ENCODE results near the gene GPALPP1. TPM values are rescaled to one million over a fixed set of nuclear protein-coding genes. Genes with fewer than 3 reads are reported as not detected.

The GPALPP1 gene
- total RNA-seq, 1 donor from 2014 or later = 31.2 TPM

DNA sequence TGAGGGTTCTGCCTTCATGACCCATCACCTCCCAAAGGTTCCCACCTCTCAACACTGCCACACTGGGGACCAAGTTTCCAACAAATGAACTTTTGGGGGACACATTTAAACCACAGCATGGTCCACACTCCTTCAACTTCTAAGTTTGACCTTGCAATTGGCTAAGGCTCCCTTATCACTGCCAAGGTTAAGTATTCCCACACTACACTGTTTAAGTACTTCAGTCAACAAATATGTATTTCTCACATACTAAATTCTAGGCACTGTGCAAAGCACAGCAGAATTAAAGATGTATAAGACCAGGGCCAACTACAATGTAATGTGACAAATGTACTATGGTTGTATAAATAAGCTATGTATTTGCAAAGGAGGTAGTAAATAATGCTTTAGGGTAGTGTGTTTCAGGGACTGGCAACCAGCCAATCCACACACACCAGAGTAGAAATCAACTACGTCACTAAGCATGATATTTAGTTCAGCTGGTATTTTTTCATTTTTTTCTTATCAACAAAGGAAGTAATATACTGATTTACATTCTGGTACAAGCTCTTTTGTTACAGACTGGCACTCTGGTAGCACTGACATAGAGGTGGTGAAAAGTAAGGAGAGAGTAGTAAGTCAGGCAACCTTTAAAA is 12.3 kb upstream of the GPALPP1 start:
- Mint-ChIP-seq H3K4me1 (ENCODE audit: unreplicated experiment) (peaks cover 2% of the 10 kb centered on the region), H3K27me3 (ENCODE audit: unreplicated experiment) (no peaks in the 10 kb centered on the region), H3K4me3 (ENCODE audit: unreplicated experiment) (no peak overlapping the region), H3K27ac (ENCODE audit: unreplicated experiment) (no peak overlapping the region), H3K9me3 (ENCODE audit: unreplicated experiment) (no peaks in the 10 kb centered on the region), H3K36me3 (ENCODE audit: unreplicated experiment) (peaks cover 21% of the 10 kb centered on the region)
- TF ChIP-seq, protein P1, sequence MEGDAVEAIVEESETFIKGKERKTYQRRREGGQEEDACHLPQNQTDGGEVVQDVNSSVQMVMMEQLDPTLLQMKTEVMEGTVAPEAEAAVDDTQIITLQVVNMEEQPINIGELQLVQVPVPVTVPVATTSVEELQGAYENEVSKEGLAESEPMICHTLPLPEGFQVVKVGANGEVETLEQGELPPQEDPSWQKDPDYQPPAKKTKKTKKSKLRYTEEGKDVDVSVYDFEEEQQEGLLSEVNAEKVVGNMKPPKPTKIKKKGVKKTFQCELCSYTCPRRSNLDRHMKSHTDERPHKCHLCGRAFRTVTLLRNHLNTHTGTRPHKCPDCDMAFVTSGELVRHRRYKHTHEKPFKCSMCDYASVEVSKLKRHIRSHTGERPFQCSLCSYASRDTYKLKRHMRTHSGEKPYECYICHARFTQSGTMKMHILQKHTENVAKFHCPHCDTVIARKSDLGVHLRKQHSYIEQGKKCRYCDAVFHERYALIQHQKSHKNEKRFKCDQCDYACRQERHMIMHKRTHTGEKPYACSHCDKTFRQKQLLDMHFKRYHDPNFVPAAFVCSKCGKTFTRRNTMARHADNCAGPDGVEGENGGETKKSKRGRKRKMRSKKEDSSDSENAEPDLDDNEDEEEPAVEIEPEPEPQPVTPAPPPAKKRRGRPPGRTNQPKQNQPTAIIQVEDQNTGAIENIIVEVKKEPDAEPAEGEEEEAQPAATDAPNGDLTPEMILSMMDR (IDR thresholded peaks at IDR 0.05) = no peak
- no peak for DNase-seq (ENCODE audit: extremely low spot score, unreplicated experiment)

DNA sequence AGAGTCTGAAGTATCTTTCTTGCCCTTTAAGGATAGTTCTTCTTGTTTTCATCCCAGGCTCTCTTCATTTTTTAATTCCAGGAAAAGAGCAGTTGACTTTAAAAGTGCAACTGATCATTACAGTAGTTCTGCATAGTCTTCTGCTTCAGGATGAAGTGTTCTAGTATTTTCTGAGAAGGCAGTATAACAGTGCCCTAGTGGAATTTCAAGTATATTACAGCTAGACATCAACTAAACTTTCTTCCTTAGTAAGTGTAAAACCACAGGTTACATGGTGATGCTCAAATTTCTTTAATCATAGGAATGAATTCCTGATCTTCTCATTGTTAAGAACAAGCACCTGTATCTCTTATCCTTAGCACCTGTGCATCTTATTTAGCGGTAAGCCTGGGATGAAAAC is 11.0 kb upstream of the GPALPP1 start:
- H3K9me3 Mint-ChIP-seq (ENCODE audit: unreplicated experiment) = no peaks in the 10 kb centered on the region

DNA sequence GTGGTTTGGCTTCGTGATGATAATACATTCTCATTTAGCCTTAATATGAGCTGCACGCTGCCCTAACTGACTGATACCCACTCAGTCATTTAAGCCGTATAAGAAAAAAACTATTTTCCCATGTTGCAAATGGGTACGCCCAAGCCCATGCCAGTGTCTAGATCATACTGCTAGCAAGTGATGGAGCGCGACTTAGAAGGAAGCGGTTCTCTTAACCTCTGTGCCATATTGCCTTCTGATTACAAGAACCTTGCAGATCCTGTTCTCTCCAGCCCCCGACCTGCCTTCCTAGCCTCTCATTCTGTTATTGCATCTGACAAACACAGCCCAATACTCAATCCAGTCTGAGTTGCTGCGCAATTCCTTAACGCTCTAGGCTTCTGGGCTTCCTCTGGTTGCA is 603 bp downstream of the GPALPP1 start:
- peaks cover 37% of the 10 kb centered on the region for H3K4me1 Mint-ChIP-seq (ENCODE audit: unreplicated experiment)
- TF ChIP-seq, protein P1 (IDR thresholded peaks at IDR 0.05) = no peak
- H3K27me3 Mint-ChIP-seq (ENCODE audit: unreplicated experiment) = no peaks in the 10 kb centered on the region
- peak overlapping the region; percentile 98 for H3K27ac Mint-ChIP-seq (ENCODE audit: unreplicated experiment)
- H3K36me3 Mint-ChIP-seq (ENCODE audit: unreplicated experiment) = peaks cover 8% of the 10 kb centered on the region
- H3K9me3 Mint-ChIP-seq (ENCODE audit: unreplicated experiment) = no peaks in the 10 kb centered on the region
- peak overlapping the region; percentile 96 for H3K4me3 Mint-ChIP-seq (ENCODE audit: unreplicated experiment)
- DNase-seq (ENCODE audit: extremely low spot score, unreplicated experiment) = no peak

More for the DNA sequence above, 11.0 kb upstream of the GPALPP1 start:
- H3K27ac Mint-ChIP-seq (ENCODE audit: unreplicated experiment) = no peak overlapping the region
- no peak overlapping the region for H3K4me3 Mint-ChIP-seq (ENCODE audit: unreplicated experiment)
- TF ChIP-seq, protein P1 (IDR thresholded peaks at IDR 0.05) = no peak
- no peaks in the 10 kb centered on the region for H3K27me3 Mint-ChIP-seq (ENCODE audit: unreplicated experiment)
- DNase-seq (ENCODE audit: extremely low spot score, unreplicated experiment) = no peak
- peaks cover 21% of the 10 kb centered on the region for H3K36me3 Mint-ChIP-seq (ENCODE audit: unreplicated experiment)
- H3K4me1 Mint-ChIP-seq (ENCODE audit: unreplicated experiment) = peaks cover 5% of the 10 kb centered on the region

DNA sequence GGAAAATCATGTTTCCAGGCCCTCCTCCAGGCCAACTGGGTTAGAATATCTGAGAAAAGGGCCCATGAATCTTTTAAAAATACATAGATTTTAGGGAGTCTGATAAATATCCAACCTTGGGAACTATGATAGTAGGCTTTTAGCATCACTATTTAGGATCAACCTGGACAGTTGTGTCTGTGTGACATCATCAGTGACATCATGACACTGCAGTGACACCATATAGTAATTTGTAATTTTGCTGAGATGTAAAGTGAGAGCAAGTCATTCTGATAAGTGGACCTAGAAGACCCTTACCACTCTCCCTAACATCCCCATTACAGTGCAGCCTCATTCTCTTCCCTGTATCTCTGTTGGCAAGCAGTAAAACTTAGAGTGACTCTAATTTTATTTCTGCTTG is 14.1 kb downstream of the GPALPP1 start:
- TF ChIP-seq, protein P1 (IDR thresholded peaks at IDR 0.05) = no peak
- no peak overlapping the region for H3K27ac Mint-ChIP-seq (ENCODE audit: unreplicated experiment)
- H3K36me3 Mint-ChIP-seq (ENCODE audit: unreplicated experiment) = peaks cover 19% of the 10 kb centered on the region
- no peak overlapping the region for H3K4me3 Mint-ChIP-seq (ENCODE audit: unreplicated experiment)
- H3K4me1 Mint-ChIP-seq (ENCODE audit: unreplicated experiment) = no peaks in the 10 kb centered on the region
- DNase-seq (ENCODE audit: extremely low spot score, unreplicated experiment) = no peak
- no peaks in the 10 kb centered on the region for H3K9me3 Mint-ChIP-seq (ENCODE audit: unreplicated experiment)
- H3K27me3 Mint-ChIP-seq (ENCODE audit: unreplicated experiment) = no peaks in the 10 kb centered on the region

DNA sequence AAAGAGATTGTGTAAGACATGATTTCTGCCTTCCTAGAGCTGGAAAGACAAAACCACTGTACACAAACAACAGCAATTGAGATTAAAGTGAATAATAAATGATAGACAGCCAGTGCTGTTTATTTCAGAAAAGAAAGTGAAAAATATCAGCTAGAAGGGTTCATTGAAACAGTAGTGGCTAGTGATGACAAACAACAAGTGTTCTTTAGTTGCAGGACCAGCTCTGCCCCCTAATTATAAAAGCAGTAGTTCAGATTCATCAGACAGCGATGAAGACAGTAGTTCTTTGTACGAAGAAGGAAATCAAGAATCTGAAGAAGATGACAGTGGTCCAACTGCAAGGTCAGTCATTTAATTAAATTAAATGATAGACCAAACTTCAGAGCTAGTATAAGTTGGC is 14.8 kb downstream of the GPALPP1 start:
- no peak overlapping the region for H3K27ac Mint-ChIP-seq (ENCODE audit: unreplicated experiment)
- peaks cover 19% of the 10 kb centered on the region for H3K36me3 Mint-ChIP-seq (ENCODE audit: unreplicated experiment)
- no peaks in the 10 kb centered on the region for H3K9me3 Mint-ChIP-seq (ENCODE audit: unreplicated experiment)
- no peak for DNase-seq (ENCODE audit: extremely low spot score, unreplicated experiment)
- no peaks in the 10 kb centered on the region for H3K27me3 Mint-ChIP-seq (ENCODE audit: unreplicated experiment)
- no peaks in the 10 kb centered on the region for H3K4me1 Mint-ChIP-seq (ENCODE audit: unreplicated experiment)
- TF ChIP-seq, protein P1 (IDR thresholded peaks at IDR 0.05) = no peak
- H3K4me3 Mint-ChIP-seq (ENCODE audit: unreplicated experiment) = no peak overlapping the region
